ENCODE measurements around the gene IKZF4.
A peak's percentile ranks its signal among the peaks of the same experiment; 100 is the strongest.

IKZF4 gene

GRCh38 chr12:56010111-56010570, 10.7 kb upstream of the IKZF4 start:
- H3K27me3 ChIP-seq (ENCODE audit: insufficient read depth, poor library complexity, severe bottlenecking), result no peaks in the 10 kb centered on the region
- H3K27ac ChIP-seq (replicated peaks), result no peak overlapping the region
- DNase-seq (ENCODE audit: low read depth in 1 of 2, low spot score in 1 of 2), result no peak
- TF ChIP-seq, protein P1, sequence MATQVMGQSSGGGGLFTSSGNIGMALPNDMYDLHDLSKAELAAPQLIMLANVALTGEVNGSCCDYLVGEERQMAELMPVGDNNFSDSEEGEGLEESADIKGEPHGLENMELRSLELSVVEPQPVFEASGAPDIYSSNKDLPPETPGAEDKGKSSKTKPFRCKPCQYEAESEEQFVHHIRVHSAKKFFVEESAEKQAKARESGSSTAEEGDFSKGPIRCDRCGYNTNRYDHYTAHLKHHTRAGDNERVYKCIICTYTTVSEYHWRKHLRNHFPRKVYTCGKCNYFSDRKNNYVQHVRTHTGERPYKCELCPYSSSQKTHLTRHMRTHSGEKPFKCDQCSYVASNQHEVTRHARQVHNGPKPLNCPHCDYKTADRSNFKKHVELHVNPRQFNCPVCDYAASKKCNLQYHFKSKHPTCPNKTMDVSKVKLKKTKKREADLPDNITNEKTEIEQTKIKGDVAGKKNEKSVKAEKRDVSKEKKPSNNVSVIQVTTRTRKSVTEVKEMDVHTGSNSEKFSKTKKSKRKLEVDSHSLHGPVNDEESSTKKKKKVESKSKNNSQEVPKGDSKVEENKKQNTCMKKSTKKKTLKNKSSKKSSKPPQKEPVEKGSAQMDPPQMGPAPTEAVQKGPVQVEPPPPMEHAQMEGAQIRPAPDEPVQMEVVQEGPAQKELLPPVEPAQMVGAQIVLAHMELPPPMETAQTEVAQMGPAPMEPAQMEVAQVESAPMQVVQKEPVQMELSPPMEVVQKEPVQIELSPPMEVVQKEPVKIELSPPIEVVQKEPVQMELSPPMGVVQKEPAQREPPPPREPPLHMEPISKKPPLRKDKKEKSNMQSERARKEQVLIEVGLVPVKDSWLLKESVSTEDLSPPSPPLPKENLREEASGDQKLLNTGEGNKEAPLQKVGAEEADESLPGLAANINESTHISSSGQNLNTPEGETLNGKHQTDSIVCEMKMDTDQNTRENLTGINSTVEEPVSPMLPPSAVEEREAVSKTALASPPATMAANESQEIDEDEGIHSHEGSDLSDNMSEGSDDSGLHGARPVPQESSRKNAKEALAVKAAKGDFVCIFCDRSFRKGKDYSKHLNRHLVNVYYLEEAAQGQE (IDR thresholded peaks at IDR 0.05; ENCODE audit: insufficient replicate concordance, low read depth), result no peak
- no peak overlapping the region for H3K4me3 ChIP-seq (replicated peaks; ENCODE audit: insufficient read depth, low read length)

DNA sequence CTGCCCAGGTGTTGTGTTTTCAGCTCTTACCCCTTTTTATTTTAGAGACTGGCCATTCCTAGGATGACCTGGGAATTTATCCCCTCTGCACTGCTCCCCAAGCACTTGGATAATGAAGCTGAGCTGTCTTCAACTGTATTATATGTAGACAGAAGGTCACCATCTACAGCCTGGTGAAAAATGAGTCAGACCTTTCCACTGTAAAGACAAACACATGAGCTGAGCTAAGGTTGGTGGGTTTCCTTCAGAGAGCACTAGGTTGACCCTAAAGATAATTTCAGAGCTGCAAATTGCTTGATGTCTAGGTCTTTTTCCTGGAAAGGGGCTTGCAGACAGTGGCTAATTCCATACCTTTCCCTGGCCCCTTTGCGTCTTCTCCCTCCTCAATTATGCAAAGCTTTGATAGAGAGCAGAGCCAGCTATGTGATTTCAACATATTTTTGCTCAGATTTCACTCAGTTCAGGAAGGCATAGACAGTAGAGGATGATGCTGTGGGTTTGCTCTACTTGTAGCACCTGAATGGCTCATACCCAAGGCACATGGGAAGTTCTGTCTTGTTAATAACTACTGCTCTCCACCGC, 9.2 kb upstream of the IKZF4 start:
- no peak overlapping the region for H3K27ac ChIP-seq (replicated peaks)
- no peak for DNase-seq (ENCODE audit: low read depth in 1 of 2, low spot score in 1 of 2)
- TF ChIP-seq, protein P1 (IDR thresholded peaks at IDR 0.05; ENCODE audit: insufficient replicate concordance, low read depth), result no peak
- TF ChIP-seq GABPA (IDR thresholded peaks at IDR 0.05; ENCODE audit: low read depth) (no peak), POLR2AphosphoS5 (IDR thresholded peaks at IDR 0.05; ENCODE audit: low read depth) (no peak), SPI1 (IDR thresholded peaks at IDR 0.05; ENCODE audit: borderline replicate concordance, low read depth) (no peak)
- TF ChIP-seq, protein P2, sequence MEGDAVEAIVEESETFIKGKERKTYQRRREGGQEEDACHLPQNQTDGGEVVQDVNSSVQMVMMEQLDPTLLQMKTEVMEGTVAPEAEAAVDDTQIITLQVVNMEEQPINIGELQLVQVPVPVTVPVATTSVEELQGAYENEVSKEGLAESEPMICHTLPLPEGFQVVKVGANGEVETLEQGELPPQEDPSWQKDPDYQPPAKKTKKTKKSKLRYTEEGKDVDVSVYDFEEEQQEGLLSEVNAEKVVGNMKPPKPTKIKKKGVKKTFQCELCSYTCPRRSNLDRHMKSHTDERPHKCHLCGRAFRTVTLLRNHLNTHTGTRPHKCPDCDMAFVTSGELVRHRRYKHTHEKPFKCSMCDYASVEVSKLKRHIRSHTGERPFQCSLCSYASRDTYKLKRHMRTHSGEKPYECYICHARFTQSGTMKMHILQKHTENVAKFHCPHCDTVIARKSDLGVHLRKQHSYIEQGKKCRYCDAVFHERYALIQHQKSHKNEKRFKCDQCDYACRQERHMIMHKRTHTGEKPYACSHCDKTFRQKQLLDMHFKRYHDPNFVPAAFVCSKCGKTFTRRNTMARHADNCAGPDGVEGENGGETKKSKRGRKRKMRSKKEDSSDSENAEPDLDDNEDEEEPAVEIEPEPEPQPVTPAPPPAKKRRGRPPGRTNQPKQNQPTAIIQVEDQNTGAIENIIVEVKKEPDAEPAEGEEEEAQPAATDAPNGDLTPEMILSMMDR (IDR thresholded peaks at IDR 0.05; ENCODE audit: insufficient read depth, low read length), result no peak
- no peak overlapping the region for H3K4me3 ChIP-seq (replicated peaks; ENCODE audit: insufficient read depth, low read length)
- no peaks in the 10 kb centered on the region for H3K27me3 ChIP-seq (ENCODE audit: insufficient read depth, poor library complexity, severe bottlenecking)

- TF ChIP-seq, protein P1 (IDR thresholded peaks at IDR 0.05; ENCODE audit: insufficient replicate concordance, low read depth), result no peak
- TF ChIP-seq, protein P2 (IDR thresholded peaks at IDR 0.05; ENCODE audit: insufficient read depth, low read length), result no peak
- TF ChIP-seq GABPA (IDR thresholded peaks at IDR 0.05; ENCODE audit: low read depth), result no peak
- no peak for TF ChIP-seq SPI1 (IDR thresholded peaks at IDR 0.05; ENCODE audit: borderline replicate concordance, low read depth)
- TF ChIP-seq POLR2AphosphoS5 (IDR thresholded peaks at IDR 0.05; ENCODE audit: low read depth), result no peak
- Histone ChIP-seq H3K27me3 (ENCODE audit: insufficient read depth, poor library complexity, severe bottlenecking) (no peaks in the 10 kb centered on the region), H3K4me3 (replicated peaks; ENCODE audit: insufficient read depth, low read length) (no peak overlapping the region), H3K27ac (replicated peaks) (no peak overlapping the region)
- DNase-seq (ENCODE audit: low read depth in 1 of 2, low spot score in 1 of 2), result peak in 1 of 2 experiments; percentile 17
Measured at GRCh38 chr12:56013482-56013881, 7.4 kb upstream of the IKZF4 start.
